H4 (cell line): Measurements from ENCODE around the gene P2RX1. TPM values are rescaled to one million over a fixed set of nuclear protein-coding genes. Genes with fewer than 3 reads are reported as not detected.
"Not testable (repeated sequence)": the region's sequence is repeated elsewhere in the genome, so short reads cannot be mapped to it uniquely, and the experiment has no call there.

ENCODE experiments used
- DNase-seq: peaks from one replicate; pipeline ENCODE4 v3.0.0-alpha.2; 2015; ENCODE audit warnings: low spot score
- total RNA-seq: library from RNA; depleted of rRNA; stranded (reverse); fragments of >200 nt; shearing (Covaris generic); gene quantifications from 2 replicates; pipeline ENCODE4 v1.2.3, GENCODE V29; 2014; rRNA removed

P2RX1 gene
- total RNA-seq, 1 experiment from 2014 or later = not detected

GRCh38 chr17:3857261-3858105 lies 58.8 kb downstream of the P2RX1 start:
- DNase-seq = no peak

GRCh38 chr17:3854204-3854603 lies 62.1 kb downstream of the P2RX1 start:
- DNase-seq = not testable (repeated sequence)

- no peak for DNase-seq
These were observed 63.7 kb downstream of the P2RX1 start for GRCh38 chr17:3852561-3852960.

- no peak for DNase-seq
These were observed 64.7 kb downstream of the P2RX1 start for GRCh38 chr17:3851461-3852100.

GRCh38 chr17:3848229-3848835 lies 67.9 kb downstream of the P2RX1 start:
- DNase-seq = no peak

- no peak for DNase-seq
These were observed 69.0 kb downstream of the P2RX1 start for GRCh38 chr17:3847165-3847670.

Other genes starting within 250 kb of the P2RX1 start
- 77.8 and 86.8 TPM in 2 replicates for gene TAX1BP3, start 247.9 kb downstream of the P2RX1 start, total RNA-seq
- gene EMC6, start 247.7 kb downstream of the P2RX1 start, total RNA-seq = 15.9 and 26.6 TPM in 2 replicates
- gene P2RX5, start 220.3 kb downstream of the P2RX1 start, total RNA-seq = not detected in 2 replicates
- 8.5 and 9.4 TPM in 2 replicates for gene HASPIN, start 192.6 kb downstream of the P2RX1 start, total RNA-seq
- 37.6 and 43.0 TPM in 2 replicates for gene ITGAE, start 115.3 kb downstream of the P2RX1 start, total RNA-seq
- gene NCBP3, start 70.2 kb downstream of the P2RX1 start, total RNA-seq = 4.4 and 6.9 TPM in 2 replicates
- gene CAMKK1, start 23.4 kb downstream of the P2RX1 start, total RNA-seq = 2.7 and 3.5 TPM in 2 replicates
- 0.04 TPM in 1 of 2 replicates, not detected in the other for gene ATP2A3, start 48.0 kb upstream of the P2RX1 start, total RNA-seq
- 5.6 and 7.0 TPM in 2 replicates for gene ZZEF1, start 226.6 kb upstream of the P2RX1 start, total RNA-seq
- gene CYB5D2, start 226.7 kb upstream of the P2RX1 start, total RNA-seq = 16.1 and 22.3 TPM in 2 replicates